ENCODE measurements around the gene ACTN1. TPM values are rescaled to one million over a fixed set of nuclear protein-coding genes. Genes with fewer than 3 reads are reported as not detected.
A peak's percentile ranks its signal among the peaks of the same experiment; 100 is the strongest.
"Not testable (repeated sequence)": the region's sequence is repeated elsewhere in the genome, so short reads cannot be mapped to it uniquely, and the experiment has no call there.

The ACTN1 gene
- total RNA-seq, 2 experiments from 2014 or later, result 171 to 177 TPM

DNA sequence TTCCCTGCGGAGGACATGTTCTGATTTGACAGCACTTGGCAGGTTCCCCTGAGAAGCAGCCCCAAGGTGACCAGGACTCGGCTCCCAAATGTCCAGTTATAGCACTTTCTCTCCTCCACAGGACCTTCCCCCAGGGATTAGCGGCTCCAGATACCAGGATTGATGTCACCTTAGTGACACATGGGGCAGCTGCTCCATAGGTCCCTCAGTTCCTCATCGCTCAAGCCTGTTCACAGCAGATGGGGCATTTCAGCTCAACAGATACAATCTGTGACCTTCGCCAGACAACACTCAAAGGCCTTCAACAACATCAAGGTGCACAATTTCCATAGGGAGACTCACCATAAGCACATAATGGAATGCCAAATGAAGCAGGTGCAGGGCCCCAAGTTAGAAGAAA, 118.3 kb downstream of the ACTN1 start:
- Mint-ChIP-seq H3K36me3 (peaks cover 8% of the 10 kb centered on the region), H3K4me1 (no peaks in the 10 kb centered on the region), H3K4me3 (no peak overlapping the region), H3K27me3 (no peaks in the 10 kb centered on the region), H3K9me3 (peaks cover 8% of the 10 kb centered on the region), H3K27ac (no peak overlapping the region)
- DNase-seq, result no peak

- Mint-ChIP-seq H3K36me3 (no peaks in the 10 kb centered on the region), H3K9me3 (peaks cover 2% of the 10 kb centered on the region), H3K4me3 (no peak overlapping the region), H3K27me3 (no peaks in the 10 kb centered on the region), H3K4me1 (no peaks in the 10 kb centered on the region), H3K27ac (no peak overlapping the region)
- DNase-seq, result no peak
Observed at GRCh38 chr14:68857516-68858070, 121.5 kb downstream of the ACTN1 start.

- H3K27ac Mint-ChIP-seq, result no peak overlapping the region
- H3K36me3 Mint-ChIP-seq, result no peaks in the 10 kb centered on the region
- no peaks in the 10 kb centered on the region for H3K4me1 Mint-ChIP-seq
- H3K27me3 Mint-ChIP-seq, result no peaks in the 10 kb centered on the region
- H3K4me3 Mint-ChIP-seq, result no peak overlapping the region
- DNase-seq, result no peak
- H3K9me3 Mint-ChIP-seq, result peaks cover 6% of the 10 kb centered on the region
Observed at GRCh38 chr14:68856572-68856971, 122.5 kb downstream of the ACTN1 start.

GRCh38 chr14:68854421-68854820, 124.7 kb downstream of the ACTN1 start:
- Mint-ChIP-seq H3K4me3 (no peak overlapping the region), H3K27ac (no peak overlapping the region), H3K9me3 (peaks cover 6% of the 10 kb centered on the region), H3K27me3 (no peaks in the 10 kb centered on the region), H3K36me3 (no peaks in the 10 kb centered on the region), H3K4me1 (no peaks in the 10 kb centered on the region)
- no peak for DNase-seq

- Mint-ChIP-seq H3K27ac (no peak overlapping the region), H3K4me1 (no peaks in the 10 kb centered on the region), H3K36me3 (no peaks in the 10 kb centered on the region), H3K4me3 (no peak overlapping the region), H3K27me3 (no peaks in the 10 kb centered on the region), H3K9me3 (peaks cover 6% of the 10 kb centered on the region)
- DNase-seq, result no peak
Observed at GRCh38 chr14:68853749-68854148, 125.4 kb downstream of the ACTN1 start.

- not testable (repeated sequence) for H3K4me3 Mint-ChIP-seq, H3K4me1 Mint-ChIP-seq, H3K27ac Mint-ChIP-seq, DNase-seq, H3K36me3 Mint-ChIP-seq, H3K9me3 Mint-ChIP-seq, H3K27me3 Mint-ChIP-seq
Observed at GRCh38 chr14:68852493-68852892, 126.6 kb downstream of the ACTN1 start.

DNA sequence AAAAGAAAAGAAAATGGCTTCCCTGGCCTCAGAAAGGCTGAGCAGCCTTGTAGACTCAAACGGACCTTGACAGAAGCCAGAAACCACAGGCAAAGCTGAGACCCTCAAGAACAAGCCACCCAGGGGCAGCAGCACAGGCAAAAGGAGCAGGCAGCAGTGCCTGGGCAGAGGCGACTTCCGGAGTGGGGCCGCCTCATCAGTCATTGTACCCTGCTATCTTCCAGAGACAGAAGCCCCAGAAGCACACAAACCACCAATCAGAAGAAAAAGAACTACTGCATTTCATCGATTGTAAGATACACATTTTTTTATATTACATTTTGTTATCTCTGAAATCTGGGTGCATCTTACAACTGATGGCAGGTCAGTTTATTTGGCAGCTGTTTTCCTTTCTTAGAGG, 128.0 kb downstream of the ACTN1 start:
- no peak for DNase-seq
- H3K27ac Mint-ChIP-seq, result no peak overlapping the region
- H3K9me3 Mint-ChIP-seq, result peaks cover 6% of the 10 kb centered on the region
- no peaks in the 10 kb centered on the region for H3K36me3 Mint-ChIP-seq
- peaks cover 2% of the 10 kb centered on the region for H3K4me1 Mint-ChIP-seq
- no peaks in the 10 kb centered on the region for H3K27me3 Mint-ChIP-seq
- H3K4me3 Mint-ChIP-seq, result no peak overlapping the region

- Mint-ChIP-seq H3K4me3 (no peak overlapping the region), H3K27me3 (no peaks in the 10 kb centered on the region), H3K4me1 (peaks cover 2% of the 10 kb centered on the region)
Observed at GRCh38 chr14:68849416-68849815, 129.7 kb downstream of the ACTN1 start.

DNA sequence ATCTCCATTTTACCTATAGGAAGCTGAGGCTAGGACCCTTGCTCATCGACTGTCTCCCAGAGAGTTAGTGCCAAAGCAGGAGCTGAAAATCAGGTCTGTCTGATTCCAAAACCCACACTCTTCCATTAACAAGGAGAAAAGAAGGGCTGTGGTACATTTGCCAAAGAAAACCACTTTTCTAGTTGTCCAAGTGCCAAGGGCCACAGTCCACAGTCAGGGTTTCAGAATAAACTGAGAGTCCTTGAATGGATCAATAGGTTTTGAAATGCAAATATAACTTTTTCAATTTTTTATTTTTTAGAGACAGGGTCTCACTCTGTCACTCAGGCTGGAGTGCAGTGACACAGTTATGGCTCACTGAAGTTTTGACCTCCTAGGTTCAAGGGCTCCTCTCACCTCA, 130.8 kb downstream of the ACTN1 start:
- no peaks in the 10 kb centered on the region for H3K36me3 Mint-ChIP-seq
- no peak overlapping the region for H3K4me3 Mint-ChIP-seq
- H3K27me3 Mint-ChIP-seq, result no peaks in the 10 kb centered on the region
- H3K9me3 Mint-ChIP-seq, result peaks cover 6% of the 10 kb centered on the region
- H3K27ac Mint-ChIP-seq, result no peak overlapping the region
- peaks cover 9% of the 10 kb centered on the region for H3K4me1 Mint-ChIP-seq
- no peak for DNase-seq

More at GRCh38 chr14:68849416-68849815, 129.7 kb downstream of the ACTN1 start:
- no peak for DNase-seq
- Mint-ChIP-seq H3K36me3 (no peaks in the 10 kb centered on the region), H3K27ac (no peak overlapping the region), H3K9me3 (peaks cover 6% of the 10 kb centered on the region)

DNA sequence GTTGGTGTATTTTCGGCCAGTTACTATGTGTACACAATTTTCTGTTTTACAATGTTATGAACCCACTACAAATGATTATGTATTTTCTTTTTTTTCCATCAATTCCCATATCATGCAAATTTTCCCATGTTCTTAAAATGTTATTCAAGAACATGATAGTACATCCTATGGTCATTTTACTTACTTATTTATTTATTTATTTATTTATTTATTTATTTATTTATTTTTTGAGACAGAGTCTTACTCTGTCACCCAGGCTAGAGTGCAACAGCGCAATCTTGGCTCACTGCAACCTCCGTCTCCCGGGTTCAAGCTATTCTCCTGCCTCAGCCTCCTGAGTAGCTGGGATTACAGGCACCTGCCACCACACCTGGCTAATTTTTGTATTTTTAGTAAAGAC, 131.5 kb downstream of the ACTN1 start:
- peaks cover 13% of the 10 kb centered on the region for H3K4me1 Mint-ChIP-seq
- not testable (repeated sequence) for H3K36me3 Mint-ChIP-seq, H3K27me3 Mint-ChIP-seq, DNase-seq, H3K27ac Mint-ChIP-seq, H3K9me3 Mint-ChIP-seq, H3K4me3 Mint-ChIP-seq

GRCh38 chr14:68846466-68846865, 132.6 kb downstream of the ACTN1 start:
- H3K36me3 Mint-ChIP-seq, result peaks cover 3% of the 10 kb centered on the region
- no peaks in the 10 kb centered on the region for H3K27me3 Mint-ChIP-seq
- no peak overlapping the region for H3K27ac Mint-ChIP-seq
- no peaks in the 10 kb centered on the region for H3K9me3 Mint-ChIP-seq
- H3K4me1 Mint-ChIP-seq, result peaks cover 25% of the 10 kb centered on the region
- no peak for DNase-seq
- H3K4me3 Mint-ChIP-seq, result no peak overlapping the region

- peaks cover 40% of the 10 kb centered on the region for H3K4me1 Mint-ChIP-seq
- no peaks in the 10 kb centered on the region for H3K27me3 Mint-ChIP-seq
- H3K9me3 Mint-ChIP-seq, result peaks cover 6% of the 10 kb centered on the region
- H3K4me3 Mint-ChIP-seq, result no peak overlapping the region
- no peak for DNase-seq
- no peak overlapping the region for H3K27ac Mint-ChIP-seq
- peaks cover 12% of the 10 kb centered on the region for H3K36me3 Mint-ChIP-seq
Observed at GRCh38 chr14:68844210-68844545, 134.9 kb downstream of the ACTN1 start.

DNA sequence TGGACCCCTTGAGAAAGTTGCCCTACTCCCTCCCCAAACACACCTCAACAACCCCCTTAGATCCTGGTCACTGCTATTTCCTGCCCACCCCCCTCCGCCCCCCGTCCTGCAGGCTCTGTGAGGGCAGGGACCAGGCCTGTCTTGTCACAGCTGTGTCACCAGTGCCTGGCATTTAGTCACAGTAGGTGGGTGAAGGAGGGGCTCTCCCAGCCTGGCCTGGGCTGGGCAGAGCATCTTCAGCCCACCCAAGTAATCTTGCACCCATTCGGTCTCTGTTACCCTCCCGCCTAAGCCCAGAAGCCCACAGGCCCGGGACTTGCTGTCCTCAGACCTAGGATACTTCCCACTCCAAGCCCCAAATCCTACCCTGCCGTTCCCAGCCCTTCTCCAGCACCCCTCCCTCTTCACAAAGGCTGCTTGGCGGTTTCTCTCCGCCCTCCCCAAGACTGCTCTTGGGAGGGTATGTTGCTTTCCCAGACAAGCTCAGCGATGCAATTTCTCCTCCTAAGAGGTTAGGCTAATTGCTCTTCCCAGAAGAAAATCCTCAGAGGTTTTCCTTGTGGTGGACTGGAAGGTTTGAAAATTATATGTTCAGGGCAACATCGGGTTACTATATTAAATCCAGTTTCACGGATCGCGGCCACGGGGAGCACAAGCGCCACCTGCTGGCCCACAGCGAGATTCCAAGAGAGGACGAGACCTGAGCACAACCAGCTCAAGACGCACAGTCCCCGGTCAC, 135.5 kb downstream of the ACTN1 start:
- H3K27ac Mint-ChIP-seq, result peak overlapping the region; percentile 49
- H3K36me3 Mint-ChIP-seq, result peaks cover 16% of the 10 kb centered on the region
- H3K9me3 Mint-ChIP-seq, result peaks cover 9% of the 10 kb centered on the region
- DNase-seq, result peak; percentile 74
- peaks cover 43% of the 10 kb centered on the region for H3K4me1 Mint-ChIP-seq
- peak overlapping the region; percentile 58 for H3K4me3 Mint-ChIP-seq
- no peaks in the 10 kb centered on the region for H3K27me3 Mint-ChIP-seq

- no peak overlapping the region for H3K4me3 Mint-ChIP-seq
- DNase-seq, result no peak
- H3K36me3 Mint-ChIP-seq, result peaks cover 16% of the 10 kb centered on the region
- peak overlapping the region; percentile 2 for H3K27ac Mint-ChIP-seq
- H3K9me3 Mint-ChIP-seq, result peaks cover 9% of the 10 kb centered on the region
- H3K4me1 Mint-ChIP-seq, result peaks cover 43% of the 10 kb centered on the region
- H3K27me3 Mint-ChIP-seq, result no peaks in the 10 kb centered on the region
Observed at GRCh38 chr14:68842298-68842697, 136.8 kb downstream of the ACTN1 start.

- peaks cover 41% of the 10 kb centered on the region for H3K4me1 Mint-ChIP-seq
- peak overlapping the region; percentile 86 for H3K27ac Mint-ChIP-seq
- H3K36me3 Mint-ChIP-seq, result peaks cover 24% of the 10 kb centered on the region
- H3K9me3 Mint-ChIP-seq, result peaks cover 18% of the 10 kb centered on the region
- peak overlapping the region; percentile 49 for H3K4me3 Mint-ChIP-seq
- H3K27me3 Mint-ChIP-seq, result no peaks in the 10 kb centered on the region
- no peak for DNase-seq
Observed at GRCh38 chr14:68841016-68841809, 137.9 kb downstream of the ACTN1 start.

All from activated naive CD8-positive, alpha-beta T cell treated with anti-CD3 and anti-CD28 coated beads for 36 hours (primary cell).